Upper lobe of left lung (tissue), 6 donors: ENCODE measurements around the gene DYNLL1. TPM values are rescaled to one million over a fixed set of nuclear protein-coding genes. Genes with fewer than 3 reads are reported as not detected.

Source experiments
- ATAC-seq, 2 donors: fragments of 200-7000 bp; cut with Tn5 transposase; one replicate each; pipeline ENCODE4 v1.9.1; 2022; ENCODE audit warnings: mild to moderate bottlenecking in 2 of 2, moderate library complexity in 2 of 2; ENCODE audit not compliant: low FRiP score in 2 of 2
- DNase-seq, 2 donors: peaks; one replicate each; pipeline ENCODE4 v3.0.0-alpha.2; 2019 to 2020
- H3K27ac ChIP-seq, 4 donors: fragments of 200-600 bp; sonication (generic); one replicate each; pipeline ENCODE4 v1.5.1; 2016 to 2019
- H3K27me3 ChIP-seq, 4 donors: fragments of 200-600 bp; sonication (generic); one replicate each; pipeline ENCODE4 v1.5.1; 2017 to 2019
- H3K36me3 ChIP-seq, 4 donors: fragments of 200-600 bp; sonication (generic); one replicate each; pipeline ENCODE4 v1.5.1; 2016 to 2019
- H3K4me1 ChIP-seq, 4 donors: fragments of 200-600 bp; sonication (generic); one replicate each; pipeline ENCODE4 v1.5.1; 2018 to 2019
- H3K4me3 ChIP-seq, 4 donors: fragments of 200-600 bp; sonication (generic); one replicate each; pipeline ENCODE4 v1.5.1; 2017 to 2019; ENCODE audit warnings: mild to moderate bottlenecking in 2 of 4, moderate library complexity in 1 of 4
- H3K9me3 ChIP-seq, 4 donors: fragments of 200-600 bp; sonication (generic); one replicate each; pipeline ENCODE4 v1.5.1; 2018 to 2019
- EP300 ChIP-seq, 4 donors: sonication (generic); formaldehyde crosslinking; IDR thresholded peaks; one replicate each; pipeline ENCODE4 v1.5.1; 2017; ENCODE audit warnings: antibody characterized with exemption in 4 of 4, control low read depth in 2 of 4
- POLR2A ChIP-seq, 4 donors: fragments of 450-650 bp; IDR thresholded peaks; one replicate each; pipeline ENCODE4 v1.5.1; 2016 to 2017; ENCODE audit warnings: antibody characterized with exemption in 4 of 4, mild to moderate bottlenecking in 2 of 4
- POLR2AphosphoS5 ChIP-seq, 2 donors: sonication (generic); formaldehyde crosslinking; IDR thresholded peaks; one replicate each; pipeline ENCODE4 v1.5.1; 2017; ENCODE audit warnings: antibody characterized with exemption in 2 of 2
- WGBS, 2 donors: methylation state at CpG; one replicate each; pipeline ENCODE4 v1.1.5; 2017 to 2018; 5-methylcytosine and 5-hydroxymethylcytosine counted together
- total RNA-seq, 6 donors: library from RNA; depleted of rRNA in 4 of 6; stranded (reverse); fragments of >200 nt in 4 of 6; gene quantifications; one replicate each; pipeline versions ENCODE4 v1.1.0 to v1.2.1, GENCODE V29; 2016 to 2021
- TF ChIP-seq, protein P1 (sequence below), 6 experiments: fragments of 450-650 bp in 4 of 6; fragments of 200-600 bp in 2 of 6; sonication (generic) in 2 of 6; IDR thresholded peaks; one replicate each; pipeline ENCODE4 v1.5.1; 2016 to 2019; ENCODE audit warnings: antibody characterized with exemption in 6 of 6
- donor health status: DM: no; HTN: no; CAD: no; lungs with moderate emphysema.
- donor health status: DM: no; HTN: yes; CAD: no; lungs with severe emphysema.

DYNLL1 gene
- total RNA-seq, 6 donors from 2014 or later = 61.5 to 330 (median 176) TPM

DNA sequence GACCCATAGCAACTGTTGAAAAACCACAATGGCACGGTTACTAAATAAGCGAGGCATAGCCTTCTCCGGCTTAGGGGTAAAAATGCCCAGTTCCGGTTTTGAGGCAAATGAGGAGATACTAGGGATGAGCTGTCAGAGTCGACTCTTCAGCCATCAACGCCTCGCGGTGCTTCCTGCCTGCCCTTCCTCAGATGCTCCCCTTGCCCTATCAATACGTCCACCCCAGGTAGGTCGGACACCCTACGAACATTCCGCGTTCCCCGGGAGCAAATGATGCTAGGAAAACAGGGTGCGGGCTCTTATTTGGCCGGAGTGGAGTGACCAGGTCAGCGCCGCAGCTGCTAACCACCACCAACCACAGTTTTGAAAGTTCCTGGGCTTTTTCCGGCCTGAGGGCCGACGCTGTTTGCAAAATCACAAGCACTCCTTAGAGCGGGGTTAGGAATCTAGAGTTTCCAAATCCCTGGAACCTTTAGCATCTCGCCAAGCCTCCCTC is 27.5 kb upstream of the DYNLL1 start:
- WGBS, 2 donors = 1% methylated on average over 19 to 23 of the region's 23 CpGs
- peak in 3 of 4 donors; percentile 9 to 31 (median 21) for TF ChIP-seq POLR2A (IDR thresholded peaks at IDR 0.05)
- TF ChIP-seq POLR2AphosphoS5 (IDR thresholded peaks at IDR 0.05) = no peak
- TF ChIP-seq, protein P1, sequence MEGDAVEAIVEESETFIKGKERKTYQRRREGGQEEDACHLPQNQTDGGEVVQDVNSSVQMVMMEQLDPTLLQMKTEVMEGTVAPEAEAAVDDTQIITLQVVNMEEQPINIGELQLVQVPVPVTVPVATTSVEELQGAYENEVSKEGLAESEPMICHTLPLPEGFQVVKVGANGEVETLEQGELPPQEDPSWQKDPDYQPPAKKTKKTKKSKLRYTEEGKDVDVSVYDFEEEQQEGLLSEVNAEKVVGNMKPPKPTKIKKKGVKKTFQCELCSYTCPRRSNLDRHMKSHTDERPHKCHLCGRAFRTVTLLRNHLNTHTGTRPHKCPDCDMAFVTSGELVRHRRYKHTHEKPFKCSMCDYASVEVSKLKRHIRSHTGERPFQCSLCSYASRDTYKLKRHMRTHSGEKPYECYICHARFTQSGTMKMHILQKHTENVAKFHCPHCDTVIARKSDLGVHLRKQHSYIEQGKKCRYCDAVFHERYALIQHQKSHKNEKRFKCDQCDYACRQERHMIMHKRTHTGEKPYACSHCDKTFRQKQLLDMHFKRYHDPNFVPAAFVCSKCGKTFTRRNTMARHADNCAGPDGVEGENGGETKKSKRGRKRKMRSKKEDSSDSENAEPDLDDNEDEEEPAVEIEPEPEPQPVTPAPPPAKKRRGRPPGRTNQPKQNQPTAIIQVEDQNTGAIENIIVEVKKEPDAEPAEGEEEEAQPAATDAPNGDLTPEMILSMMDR (IDR thresholded peaks at IDR 0.05) = no peak
- no peak for TF ChIP-seq EP300 (IDR thresholded peaks at IDR 0.05)
- DNase-seq (peak in 1 of 2 donors; percentile 69), ATAC-seq (peak; percentile 48 to 58)
- H3K4me3 ChIP-seq = peak overlapping the region; percentile 64 to 93 (median 88)
- H3K27me3 ChIP-seq = no peaks in the 10 kb centered on the region
- peaks cover 10 to 42% (median 28%) of the 10 kb centered on the region in 4 donors for H3K36me3 ChIP-seq
- peak overlapping the region; percentile 93 to 98 (median 95) for H3K27ac ChIP-seq
- H3K9me3 ChIP-seq = no peaks in the 10 kb centered on the region
- peaks cover 24 to 38% (median 30%) of the 10 kb centered on the region in 4 donors for H3K4me1 ChIP-seq

DNA sequence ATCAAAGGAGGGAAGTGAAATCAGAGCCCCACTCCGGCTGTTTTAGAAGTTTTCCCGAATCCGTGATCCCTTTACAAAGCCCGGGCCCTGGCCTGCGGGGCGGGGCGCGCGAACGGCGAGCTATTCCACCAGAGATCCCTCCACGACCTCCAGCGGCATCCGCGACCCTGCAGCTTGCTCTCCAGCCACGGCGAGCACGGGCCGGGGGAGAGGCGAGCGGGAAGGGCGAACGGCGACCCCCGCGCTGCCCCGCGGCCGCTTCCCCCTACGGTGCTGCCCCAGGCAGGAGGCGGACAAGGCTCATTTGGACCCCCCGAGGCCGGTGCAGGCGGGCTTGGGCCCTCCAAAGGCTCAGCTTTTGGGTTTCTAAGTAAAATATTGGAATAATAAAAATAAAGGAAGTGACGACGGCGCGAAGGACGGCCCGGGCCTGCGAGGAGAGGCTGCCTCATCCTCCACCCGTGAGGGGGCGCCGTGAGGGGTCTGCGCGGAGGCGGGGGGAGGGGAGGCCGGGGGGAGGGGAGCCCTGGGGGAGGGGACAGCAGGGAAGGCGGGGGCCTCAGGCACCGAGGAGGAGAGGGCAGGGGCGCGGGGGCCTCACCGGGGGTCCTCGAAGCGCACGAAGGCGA is 27.0 kb upstream of the DYNLL1 start:
- ATAC-seq (peak; percentile 21 to 56), DNase-seq (peak; percentile 34 to 90)
- Histone ChIP-seq H3K27ac (peak overlapping the region; percentile 93 to 98 (median 95)), H3K4me1 (peaks cover 24 to 38% (median 30%) of the 10 kb centered on the region in 4 donors), H3K27me3 (no peaks in the 10 kb centered on the region), H3K4me3 (peak overlapping the region; percentile 64 to 93 (median 88)), H3K36me3 (peaks cover 10 to 36% (median 22%) of the 10 kb centered on the region in 4 donors), H3K9me3 (no peaks in the 10 kb centered on the region)
- TF ChIP-seq POLR2AphosphoS5 (IDR thresholded peaks at IDR 0.05) = no peak
- TF ChIP-seq, protein P1 (IDR thresholded peaks at IDR 0.05) = no peak
- TF ChIP-seq EP300 (IDR thresholded peaks at IDR 0.05) = no peak
- no peak for TF ChIP-seq POLR2A (IDR thresholded peaks at IDR 0.05)
- WGBS, 2 donors = 0 to 1% methylated on average over 21 to 28 of the region's 57 CpGs

DNA sequence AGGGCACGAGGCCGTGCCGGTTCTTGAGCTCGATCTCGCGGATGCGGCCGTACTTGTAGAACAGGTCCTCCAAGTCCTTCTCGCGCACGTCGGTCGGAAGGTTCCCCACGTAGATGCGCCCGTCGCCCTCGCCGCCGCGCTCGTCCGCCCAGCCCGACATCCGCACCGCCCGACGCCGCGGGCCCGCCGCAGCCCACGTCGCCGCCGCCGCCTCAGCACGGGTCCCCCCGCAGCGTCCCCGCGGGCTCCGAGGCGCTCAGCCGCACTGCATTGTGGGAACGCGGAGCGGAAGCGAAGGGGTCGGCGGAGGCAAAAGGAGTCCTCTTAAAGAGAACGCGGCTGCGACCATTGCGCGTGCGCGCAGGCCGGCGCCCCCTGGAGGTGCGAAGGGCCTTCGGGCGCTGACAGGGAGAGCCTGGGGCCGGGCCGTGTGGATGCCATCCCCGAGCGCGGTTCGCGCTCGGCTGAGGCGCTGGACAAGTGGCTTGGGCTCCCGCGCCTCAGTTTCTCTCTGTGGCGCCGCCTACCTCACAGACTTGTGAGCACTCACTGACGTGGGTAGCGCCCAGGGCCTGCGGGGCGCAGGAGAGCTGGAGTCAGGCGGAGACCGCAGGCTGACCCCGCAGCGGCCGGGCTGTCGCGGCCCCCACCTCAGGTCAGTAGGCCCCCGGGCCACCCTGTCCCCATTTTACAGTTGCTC is 26.3 kb upstream of the DYNLL1 start, which contains the start of gene SRSF9:
Gene SRSF9 (minus strand): TSS at position 299 of the 700 bp plus-strand sequence. CDS start 139 bp downstream, at position 160.
- H3K4me1 ChIP-seq = peaks cover 24 to 38% (median 30%) of the 10 kb centered on the region in 4 donors
- TF ChIP-seq POLR2AphosphoS5 (IDR thresholded peaks at IDR 0.05) (peak; percentile 86 to 92), POLR2A (IDR thresholded peaks at IDR 0.05) (peak in 3 of 4 donors; percentile 70 to 85 (median 85)), EP300 (IDR thresholded peaks at IDR 0.05) (peak in 1 of 4 donors; percentile 46)
- TF ChIP-seq, protein P1 (IDR thresholded peaks at IDR 0.05) = peak; percentile 85 to 98 (median 97)
- peaks cover 8 to 29% (median 16%) of the 10 kb centered on the region in 4 donors for H3K36me3 ChIP-seq
- DNase-seq (peak; percentile 97 to 100), ATAC-seq (peak; percentile 96 to 97)
- WGBS, 2 donors = 0 to 4% methylated on average over 18 to 29 of the region's 88 CpGs
- no peaks in the 10 kb centered on the region for H3K9me3 ChIP-seq
- peak within 1 kb of the TSS; percentile 93 to 98 (median 95) for H3K27ac ChIP-seq
- peak within 1 kb of the TSS; percentile 64 to 93 (median 88) for H3K4me3 ChIP-seq
- no peaks in the 10 kb centered on the region for H3K27me3 ChIP-seq

DNA sequence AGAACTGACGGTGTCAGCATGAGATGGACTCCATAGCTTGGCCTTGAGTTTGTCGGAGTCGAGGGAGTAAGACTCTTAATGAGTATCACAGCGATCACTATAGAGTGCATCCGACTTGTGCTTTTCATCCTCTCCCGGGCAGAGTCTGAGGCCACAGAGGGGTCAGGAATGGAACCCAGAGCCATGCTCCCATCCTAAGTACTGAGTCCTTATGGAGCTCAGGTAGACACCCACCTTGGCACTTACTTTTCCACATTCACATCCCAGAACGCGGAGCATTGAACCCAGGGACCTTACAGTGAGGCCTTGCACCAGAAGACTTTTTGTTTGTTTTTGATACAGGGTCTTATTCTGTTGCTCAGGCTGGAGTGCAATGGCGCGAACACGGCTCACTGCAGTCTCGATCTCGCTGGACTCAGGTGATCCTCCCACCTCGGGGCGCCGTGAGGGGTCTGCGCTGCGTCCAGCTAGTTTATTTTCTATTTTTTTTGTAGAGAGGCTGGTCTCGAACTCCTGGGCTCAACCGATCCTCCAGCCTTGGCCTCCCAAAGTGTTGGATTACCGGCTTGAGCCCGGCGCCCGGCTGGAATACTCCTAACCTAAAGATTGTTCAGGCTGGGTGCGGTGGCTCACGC is 25.6 kb upstream of the DYNLL1 start:
- Histone ChIP-seq H3K9me3 (no peaks in the 10 kb centered on the region), H3K27ac (peak overlapping the region; percentile 93 to 98 (median 95)), H3K4me3 (peak overlapping the region; percentile 64 to 93 (median 80)), H3K4me1 (peaks cover 24 to 38% (median 30%) of the 10 kb centered on the region in 4 donors), H3K36me3 (peaks cover 1 to 23% (median 9%) of the 10 kb centered on the region in 4 donors), H3K27me3 (no peaks in the 10 kb centered on the region)
- ATAC-seq = peak; percentile 19 to 30
- 73 to 76% methylated on average over 23 to 26 of the region's 26 CpGs for WGBS, 2 donors
- TF ChIP-seq POLR2A (IDR thresholded peaks at IDR 0.05) = no peak
- TF ChIP-seq, protein P1 (IDR thresholded peaks at IDR 0.05) = no peak
- no peak for TF ChIP-seq POLR2AphosphoS5 (IDR thresholded peaks at IDR 0.05)
- no peak for TF ChIP-seq EP300 (IDR thresholded peaks at IDR 0.05)
- DNase-seq = peak in 1 of 2 donors; percentile 63
